Measurements from ENCODE around the gene LRRC27.

DNA sequence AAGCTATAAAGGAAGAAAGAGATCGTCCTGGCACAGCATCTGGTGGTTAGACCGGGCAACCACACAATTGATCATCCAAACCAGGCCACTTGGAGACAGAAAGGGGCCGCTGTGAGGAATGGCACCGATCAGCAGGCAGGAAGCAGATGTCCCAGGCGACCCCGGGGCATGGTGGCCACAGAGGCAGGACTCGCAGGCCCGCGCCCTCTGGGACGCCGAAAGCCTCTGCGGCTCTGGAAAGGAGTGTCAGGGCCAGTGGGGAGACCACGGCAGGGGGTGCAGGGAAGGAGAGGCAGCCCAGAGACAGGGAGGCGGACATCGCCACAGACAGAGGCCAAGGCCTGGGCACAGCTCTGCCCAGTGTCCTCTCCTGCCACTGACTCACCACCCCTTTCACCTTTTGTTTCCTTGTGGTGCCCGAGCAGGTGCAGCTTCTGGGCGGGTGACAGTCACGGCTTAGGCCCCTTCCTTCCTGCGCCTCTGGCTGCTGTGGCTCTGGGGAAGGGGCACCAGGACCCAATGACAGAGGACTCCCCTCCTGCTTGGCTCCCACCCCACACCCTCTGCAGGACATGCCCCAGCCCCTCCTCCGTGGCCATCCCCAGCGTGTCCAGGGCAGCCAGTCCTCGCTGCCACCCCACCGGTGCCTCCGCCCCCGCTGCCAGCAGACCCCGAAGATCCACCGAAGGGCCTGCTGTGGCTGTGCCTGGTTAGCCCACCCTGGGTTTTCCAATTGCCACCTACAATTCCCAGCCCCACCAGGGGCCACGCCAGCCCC lies 35.1 kb upstream of the LRRC27 start:
- no peak for TF ChIP-seq POLR2A (IDR thresholded peaks at IDR 0.05)
- TF ChIP-seq, protein P1, sequence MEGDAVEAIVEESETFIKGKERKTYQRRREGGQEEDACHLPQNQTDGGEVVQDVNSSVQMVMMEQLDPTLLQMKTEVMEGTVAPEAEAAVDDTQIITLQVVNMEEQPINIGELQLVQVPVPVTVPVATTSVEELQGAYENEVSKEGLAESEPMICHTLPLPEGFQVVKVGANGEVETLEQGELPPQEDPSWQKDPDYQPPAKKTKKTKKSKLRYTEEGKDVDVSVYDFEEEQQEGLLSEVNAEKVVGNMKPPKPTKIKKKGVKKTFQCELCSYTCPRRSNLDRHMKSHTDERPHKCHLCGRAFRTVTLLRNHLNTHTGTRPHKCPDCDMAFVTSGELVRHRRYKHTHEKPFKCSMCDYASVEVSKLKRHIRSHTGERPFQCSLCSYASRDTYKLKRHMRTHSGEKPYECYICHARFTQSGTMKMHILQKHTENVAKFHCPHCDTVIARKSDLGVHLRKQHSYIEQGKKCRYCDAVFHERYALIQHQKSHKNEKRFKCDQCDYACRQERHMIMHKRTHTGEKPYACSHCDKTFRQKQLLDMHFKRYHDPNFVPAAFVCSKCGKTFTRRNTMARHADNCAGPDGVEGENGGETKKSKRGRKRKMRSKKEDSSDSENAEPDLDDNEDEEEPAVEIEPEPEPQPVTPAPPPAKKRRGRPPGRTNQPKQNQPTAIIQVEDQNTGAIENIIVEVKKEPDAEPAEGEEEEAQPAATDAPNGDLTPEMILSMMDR (IDR thresholded peaks at IDR 0.05) = no peak

All from Peyer's patch (tissue), 4 donors.